SK-N-SH treated with all-trans-retinoic acid at 6 μM for 48 hours (cell line): ENCODE results near the gene TMEM229B.

ENCODE experiments used
- ATAC-seq: fragments of 200-7000 bp; cut with Tn5 transposase; 3 replicates; pipeline ENCODE4 v1.9.1; 2020; ENCODE audit warnings: mild to moderate bottlenecking, moderate library complexity
- BACH2 ChIP-seq: fragments of 250-450 bp; sonication (Bioruptor Pico); IDR thresholded peaks from 2 replicates; pipeline ENCODE4 v1.9.0; 2021; ENCODE audit warnings: mild to moderate bottlenecking, borderline replicate concordance
- CSDC2 ChIP-seq: fragments of 250-450 bp; sonication (Bioruptor Pico); IDR thresholded peaks from 2 replicates; pipeline ENCODE4 v1.5.0; 2020; ENCODE audit warnings: mild to moderate bottlenecking, moderate library complexity
- ESRRG ChIP-seq: fragments of 250-450 bp; sonication (Bioruptor Pico); IDR thresholded peaks from 2 replicates; pipeline ENCODE4 v1.6.1; 2021; ENCODE audit warnings: mild to moderate bottlenecking
- GLIS3 ChIP-seq: fragments of 250-450 bp; sonication (Bioruptor Pico); IDR thresholded peaks from 2 replicates; pipeline ENCODE4 v1.5.0; 2020; ENCODE audit warnings: mild to moderate bottlenecking, moderate library complexity
- ISL1 ChIP-seq: fragments of 250-450 bp; sonication (Bioruptor Pico); IDR thresholded peaks from 2 replicates; pipeline ENCODE4 v2.1.2; 2022; ENCODE audit warnings: mild to moderate bottlenecking, moderate library complexity
- OSR1 ChIP-seq: fragments of 250-450 bp; sonication (Bioruptor Pico); IDR thresholded peaks from 2 replicates; pipeline ENCODE4 v1.8.0; 2022; ENCODE audit warnings: moderate library complexity, mild to moderate bottlenecking, inconsistent platforms
- PPARA ChIP-seq: fragments of 250-450 bp; sonication (Bioruptor Pico); IDR thresholded peaks from 2 replicates; pipeline ENCODE4 v1.5.0; 2020; ENCODE audit warnings: mild to moderate bottlenecking, borderline replicate concordance
- SNAI2 ChIP-seq: fragments of 250-450 bp; sonication (Bioruptor Pico); IDR thresholded peaks from 2 replicates; pipeline ENCODE4 v1.5.0; 2020; ENCODE audit warnings: mild to moderate bottlenecking, moderate library complexity
- TCF4 ChIP-seq: fragments of 250-450 bp; sonication (Bioruptor Pico); IDR thresholded peaks from 2 replicates; pipeline ENCODE4 v1.8.0; 2021; ENCODE audit warnings: mild to moderate bottlenecking, moderate library complexity, borderline replicate concordance
- ZC3H10 ChIP-seq: fragments of 250-450 bp; sonication (Bioruptor Pico); IDR thresholded peaks from 2 replicates; pipeline ENCODE4 v1.5.1; 2021; ENCODE audit warnings: mild to moderate bottlenecking, moderate library complexity
- ZFP3 ChIP-seq: fragments of 250-450 bp; sonication (Bioruptor Pico); IDR thresholded peaks from 2 replicates; pipeline ENCODE4 v1.5.0; 2020; ENCODE audit warnings: mild to moderate bottlenecking, moderate library complexity
- ZNF70 ChIP-seq: fragments of 450-650 bp; formaldehyde crosslinking; IDR thresholded peaks from 2 replicates; pipeline ENCODE4 v1.5.0; 2020; ENCODE audit warnings: mild to moderate bottlenecking, moderate library complexity
- ZNF8 ChIP-seq: fragments of 450-650 bp; formaldehyde crosslinking; IDR thresholded peaks from 2 replicates; pipeline ENCODE4 v1.5.0; 2020; ENCODE audit warnings: mild to moderate bottlenecking, moderate library complexity
- TF ChIP-seq, protein P1 (sequence below): fragments of 250-450 bp; sonication (Bioruptor Pico); IDR thresholded peaks from 2 replicates; pipeline ENCODE4 v1.5.1; 2021; ENCODE audit warnings: mild to moderate bottlenecking, moderate library complexity
- TF ChIP-seq, protein P2 (sequence below): fragments of 250-450 bp; sonication (Bioruptor Pico); IDR thresholded peaks from 2 replicates; pipeline ENCODE4 v1.5.1; 2020; ENCODE audit warnings: low read depth, mild to moderate bottlenecking, moderate library complexity

Gene TMEM229B

DNA sequence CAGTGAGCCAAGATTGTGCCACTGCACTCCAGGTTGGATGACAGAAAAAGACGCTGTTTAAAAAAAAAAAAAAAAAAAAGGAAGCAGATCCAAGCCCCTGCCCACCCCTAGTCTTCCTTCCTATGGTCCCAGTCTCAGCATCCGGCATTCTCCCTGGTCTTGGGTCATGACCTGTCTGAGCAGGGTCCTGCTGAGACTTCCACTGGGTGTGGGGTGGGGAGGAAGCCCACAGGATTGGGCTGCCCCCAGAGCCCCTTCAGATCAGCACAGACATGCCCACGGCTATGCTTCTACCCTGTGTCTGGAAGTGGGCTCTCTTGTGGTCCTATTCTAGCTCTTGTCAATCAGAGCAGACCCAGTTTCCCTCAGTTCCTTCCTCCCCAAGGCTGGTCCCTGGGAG, 64.0 kb downstream of the TMEM229B start:
- TF ChIP-seq ZNF8 (CRISPR knock-in tag) (no peak), ISL1 (CRISPR knock-in tag) (no peak), CSDC2 (CRISPR knock-in tag) (no peak)
- TF ChIP-seq, all 23 proteins: peak for 0
- no peak for ATAC-seq

DNA sequence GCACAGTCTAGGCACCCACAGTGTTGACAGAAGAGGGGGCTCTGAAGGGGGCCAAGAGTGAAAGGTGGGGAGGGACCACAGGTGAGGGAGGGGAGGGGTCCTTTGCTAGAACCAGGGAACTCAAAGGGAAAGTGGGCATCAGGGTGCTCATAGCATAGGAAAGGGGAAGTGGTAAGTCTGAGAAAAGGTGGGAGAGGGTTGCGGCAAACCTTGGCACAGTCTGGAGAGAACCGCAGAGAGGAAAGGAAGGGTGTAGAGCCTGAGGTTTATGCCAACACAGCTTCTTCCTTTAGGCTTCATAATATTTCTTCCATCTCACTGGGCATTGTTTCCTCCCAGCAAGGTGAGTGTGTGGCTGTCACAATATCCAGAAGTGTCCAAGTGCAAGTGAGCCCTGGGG, 65.1 kb downstream of the TMEM229B start:
- no peak for ATAC-seq
- TF ChIP-seq PPARA (CRISPR knock-in tag) = no peak
- no peak for TF ChIP-seq ISL1 (CRISPR knock-in tag)
- no peak for TF ChIP-seq ESRRG (CRISPR knock-in tag)
- no peak for TF ChIP-seq GLIS3
- TF ChIP-seq OSR1 (CRISPR knock-in tag) = no peak
- TF ChIP-seq SNAI2 (CRISPR knock-in tag) = no peak
- TF ChIP-seq, protein P1, sequence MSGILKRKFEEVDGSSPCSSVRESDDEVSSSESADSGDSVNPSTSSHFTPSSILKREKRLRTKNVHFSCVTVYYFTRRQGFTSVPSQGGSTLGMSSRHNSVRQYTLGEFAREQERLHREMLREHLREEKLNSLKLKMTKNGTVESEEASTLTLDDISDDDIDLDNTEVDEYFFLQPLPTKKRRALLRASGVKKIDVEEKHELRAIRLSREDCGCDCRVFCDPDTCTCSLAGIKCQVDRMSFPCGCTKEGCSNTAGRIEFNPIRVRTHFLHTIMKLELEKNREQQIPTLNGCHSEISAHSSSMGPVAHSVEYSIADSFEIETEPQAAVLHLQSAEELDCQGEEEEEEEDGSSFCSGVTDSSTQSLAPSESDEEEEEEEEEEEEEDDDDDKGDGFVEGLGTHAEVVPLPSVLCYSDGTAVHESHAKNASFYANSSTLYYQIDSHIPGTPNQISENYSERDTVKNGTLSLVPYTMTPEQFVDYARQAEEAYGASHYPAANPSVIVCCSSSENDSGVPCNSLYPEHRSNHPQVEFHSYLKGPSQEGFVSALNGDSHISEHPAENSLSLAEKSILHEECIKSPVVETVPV (CRISPR knock-in tag) = no peak
- TF ChIP-seq ZNF70 (CRISPR knock-in tag) = no peak
- TF ChIP-seq TCF4 (CRISPR knock-in tag) = no peak
- TF ChIP-seq, protein P2, sequence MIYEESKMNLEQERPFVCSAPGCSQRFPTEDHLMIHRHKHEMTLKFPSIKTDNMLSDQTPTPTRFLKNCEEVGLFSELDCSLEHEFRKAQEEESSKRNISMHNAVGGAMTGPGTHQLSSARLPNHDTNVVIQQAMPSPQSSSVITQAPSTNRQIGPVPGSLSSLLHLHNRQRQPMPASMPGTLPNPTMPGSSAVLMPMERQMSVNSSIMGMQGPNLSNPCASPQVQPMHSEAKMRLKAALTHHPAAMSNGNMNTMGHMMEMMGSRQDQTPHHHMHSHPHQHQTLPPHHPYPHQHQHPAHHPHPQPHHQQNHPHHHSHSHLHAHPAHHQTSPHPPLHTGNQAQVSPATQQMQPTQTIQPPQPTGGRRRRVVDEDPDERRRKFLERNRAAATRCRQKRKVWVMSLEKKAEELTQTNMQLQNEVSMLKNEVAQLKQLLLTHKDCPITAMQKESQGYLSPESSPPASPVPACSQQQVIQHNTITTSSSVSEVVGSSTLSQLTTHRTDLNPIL (CRISPR knock-in tag) = no peak
- no peak for TF ChIP-seq ZFP3 (CRISPR knock-in tag)
- no peak for TF ChIP-seq BACH2
- no peak for TF ChIP-seq ZC3H10

DNA sequence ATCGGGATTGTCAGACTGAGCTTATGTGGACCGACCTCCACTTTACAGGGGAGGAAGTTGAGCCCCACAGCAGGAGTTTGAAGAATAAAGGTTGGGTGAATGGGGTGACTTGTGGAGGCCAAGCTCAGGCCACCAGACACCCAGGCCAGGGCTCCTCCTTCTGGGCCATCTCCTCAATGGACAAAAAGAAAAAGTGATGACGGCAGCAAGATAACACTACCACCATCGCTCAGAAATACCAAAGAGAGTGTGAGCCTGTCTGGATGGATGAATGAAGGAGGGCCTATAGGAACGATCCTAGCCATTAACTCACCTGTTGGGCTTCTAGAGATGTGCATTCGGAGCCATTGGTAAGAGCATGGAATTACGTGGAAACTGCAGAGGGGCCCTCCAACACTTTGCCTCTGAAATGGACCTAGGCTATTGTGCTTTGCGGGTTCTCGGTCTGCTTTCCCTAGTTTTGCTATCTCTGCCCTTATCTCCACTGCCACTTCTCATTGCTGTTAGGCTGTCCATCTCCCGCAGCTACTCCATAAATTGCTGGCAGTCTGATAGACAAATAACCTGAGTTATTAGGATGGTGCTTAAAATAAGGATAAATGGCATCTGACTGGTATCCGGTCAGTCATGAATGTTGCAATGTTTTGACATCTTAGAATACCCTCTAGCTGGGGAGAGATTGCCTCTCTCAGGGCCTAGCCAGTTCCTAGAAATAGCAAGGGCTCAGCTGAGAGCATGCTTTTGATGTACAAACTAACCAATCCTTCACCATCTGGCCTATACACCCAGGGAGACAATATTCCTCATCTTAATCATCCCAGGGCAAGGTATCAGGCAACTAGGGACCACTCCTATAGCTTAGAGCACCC, 66.9 kb downstream of the TMEM229B start:
- TF ChIP-seq TCF4 (CRISPR knock-in tag) = no peak
- no peak for ATAC-seq
